ENCODE results near the gene PPP2R2B. TPM values are rescaled to one million over a fixed set of nuclear protein-coding genes. Genes with fewer than 3 reads are reported as not detected.

The PPP2R2B gene
- total RNA-seq, 1 donor from 2014 or later: 1.2 TPM

GRCh38 chr5:146682899-146683532, 195.5 kb downstream of the PPP2R2B start:
- DNase-seq (ENCODE audit: low read depth): no peak
- H3K36me3 ChIP-seq (ENCODE audit: control insufficient read depth, insufficient read depth, low read length): no peaks in the 10 kb centered on the region
- no peaks in the 10 kb centered on the region for H3K27me3 ChIP-seq (ENCODE audit: control insufficient read depth, insufficient read depth, low read length)
- no peak overlapping the region for H3K4me3 ChIP-seq (ENCODE audit: low read depth, low read length)
- TF ChIP-seq CTCF (IDR thresholded peaks at IDR 0.05; ENCODE audit: insufficient read depth, low read length, poor library complexity, severe bottlenecking): no peak

GRCh38 chr5:146681585-146682105, 196.9 kb downstream of the PPP2R2B start:
- no peak for DNase-seq (ENCODE audit: low read depth)
- no peak overlapping the region for H3K4me3 ChIP-seq (ENCODE audit: low read depth, low read length)
- TF ChIP-seq CTCF (IDR thresholded peaks at IDR 0.05; ENCODE audit: insufficient read depth, low read length, poor library complexity, severe bottlenecking): no peak
- H3K36me3 ChIP-seq (ENCODE audit: control insufficient read depth, insufficient read depth, low read length): no peaks in the 10 kb centered on the region
- no peaks in the 10 kb centered on the region for H3K27me3 ChIP-seq (ENCODE audit: control insufficient read depth, insufficient read depth, low read length)

GRCh38 chr5:146680846-146681584, 197.5 kb downstream of the PPP2R2B start:
- Histone ChIP-seq H3K36me3 (ENCODE audit: control insufficient read depth, insufficient read depth, low read length) (no peaks in the 10 kb centered on the region), H3K27me3 (ENCODE audit: control insufficient read depth, insufficient read depth, low read length) (no peaks in the 10 kb centered on the region), H3K4me3 (ENCODE audit: low read depth, low read length) (no peak overlapping the region)
- DNase-seq (ENCODE audit: low read depth): no peak
- TF ChIP-seq CTCF (IDR thresholded peaks at IDR 0.05; ENCODE audit: insufficient read depth, low read length, poor library complexity, severe bottlenecking): no peak

GRCh38 chr5:146675636-146676035, 202.9 kb downstream of the PPP2R2B start:
- Histone ChIP-seq H3K4me3 (ENCODE audit: low read depth, low read length) (no peak overlapping the region), H3K27me3 (ENCODE audit: control insufficient read depth, insufficient read depth, low read length) (no peaks in the 10 kb centered on the region), H3K36me3 (ENCODE audit: control insufficient read depth, insufficient read depth, low read length) (no peaks in the 10 kb centered on the region)
- DNase-seq (ENCODE audit: low read depth): no peak
- TF ChIP-seq CTCF (IDR thresholded peaks at IDR 0.05; ENCODE audit: insufficient read depth, low read length, poor library complexity, severe bottlenecking): no peak

GRCh38 chr5:146672866-146673265, 205.7 kb downstream of the PPP2R2B start:
- Histone ChIP-seq H3K27me3 (ENCODE audit: control insufficient read depth, insufficient read depth, low read length) (no peaks in the 10 kb centered on the region), H3K36me3 (ENCODE audit: control insufficient read depth, insufficient read depth, low read length) (no peaks in the 10 kb centered on the region), H3K4me3 (ENCODE audit: low read depth, low read length) (no peak overlapping the region)
- TF ChIP-seq CTCF (IDR thresholded peaks at IDR 0.05; ENCODE audit: insufficient read depth, low read length, poor library complexity, severe bottlenecking): no peak
- no peak for DNase-seq (ENCODE audit: low read depth)

Measured in kidney epithelial cell (primary cell).